ENCODE data around the gene FADS1. TPM values are rescaled to one million over a fixed set of nuclear protein-coding genes. Genes with fewer than 3 reads are reported as not detected.

Gene FADS1
- total and polyA plus RNA-seq, 2 of the 8 experiments (the other 6 are each of a cell fraction or from before 2014, with no cell fraction given): 115 to 141 TPM

DNA sequence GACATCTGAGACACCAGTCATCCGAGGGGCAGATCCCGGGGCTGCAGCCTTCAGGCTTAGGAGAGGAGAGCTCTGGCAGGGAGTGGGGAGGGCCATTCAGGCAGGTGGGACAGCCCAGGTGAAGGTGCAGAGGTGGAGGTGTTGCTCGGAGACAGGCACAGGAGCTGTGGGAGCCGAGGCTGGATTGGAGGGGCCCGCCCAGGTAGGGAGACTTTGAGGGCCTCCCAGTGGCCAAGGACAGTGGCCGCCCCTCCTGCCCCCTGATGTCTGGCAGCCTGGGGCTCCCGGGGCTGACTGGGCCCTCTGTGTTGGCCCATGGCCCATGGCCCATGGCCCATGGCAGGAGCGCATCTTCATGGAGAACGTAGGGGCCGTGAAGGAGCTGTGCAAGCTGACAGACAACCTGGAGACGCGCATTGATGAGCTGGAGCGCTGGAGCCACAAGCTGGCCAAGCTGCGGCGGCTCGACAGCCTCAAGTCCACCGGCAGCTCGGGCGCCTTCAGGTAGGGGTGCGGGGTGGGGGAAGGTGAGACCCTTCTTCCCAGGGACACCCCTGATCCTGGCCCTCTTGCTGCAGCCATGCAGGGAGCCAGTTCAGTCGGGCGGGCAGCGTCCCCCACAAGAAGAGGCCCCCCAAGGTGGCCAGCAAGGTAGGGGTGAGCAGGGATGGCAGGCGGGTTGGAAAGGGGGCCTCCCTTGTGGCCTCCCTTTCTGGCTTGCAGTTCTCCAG, 37.7 kb downstream of the FADS1 start (continued):
- TF ChIP-seq, protein P1, sequence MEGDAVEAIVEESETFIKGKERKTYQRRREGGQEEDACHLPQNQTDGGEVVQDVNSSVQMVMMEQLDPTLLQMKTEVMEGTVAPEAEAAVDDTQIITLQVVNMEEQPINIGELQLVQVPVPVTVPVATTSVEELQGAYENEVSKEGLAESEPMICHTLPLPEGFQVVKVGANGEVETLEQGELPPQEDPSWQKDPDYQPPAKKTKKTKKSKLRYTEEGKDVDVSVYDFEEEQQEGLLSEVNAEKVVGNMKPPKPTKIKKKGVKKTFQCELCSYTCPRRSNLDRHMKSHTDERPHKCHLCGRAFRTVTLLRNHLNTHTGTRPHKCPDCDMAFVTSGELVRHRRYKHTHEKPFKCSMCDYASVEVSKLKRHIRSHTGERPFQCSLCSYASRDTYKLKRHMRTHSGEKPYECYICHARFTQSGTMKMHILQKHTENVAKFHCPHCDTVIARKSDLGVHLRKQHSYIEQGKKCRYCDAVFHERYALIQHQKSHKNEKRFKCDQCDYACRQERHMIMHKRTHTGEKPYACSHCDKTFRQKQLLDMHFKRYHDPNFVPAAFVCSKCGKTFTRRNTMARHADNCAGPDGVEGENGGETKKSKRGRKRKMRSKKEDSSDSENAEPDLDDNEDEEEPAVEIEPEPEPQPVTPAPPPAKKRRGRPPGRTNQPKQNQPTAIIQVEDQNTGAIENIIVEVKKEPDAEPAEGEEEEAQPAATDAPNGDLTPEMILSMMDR (IDR thresholded peaks at IDR 0.05; ENCODE audit: control extremely low read depth in 1 of 3, insufficient read depth in 1 of 3, low read depth in 1 of 3, low read length in 3 of 3): no peak
- TF ChIP-seq KDM5A (IDR thresholded peaks at IDR 0.05; ENCODE audit: low read length): no peak
- TF ChIP-seq SP4 (IDR thresholded peaks at IDR 0.05; ENCODE audit: low read length): no peak
- TF ChIP-seq TEAD4 (IDR thresholded peaks at IDR 0.05; ENCODE audit: low read depth, low read length): no peak
- no peak for TF ChIP-seq ZNF274 (IDR thresholded peaks at IDR 0.05; ENCODE audit: borderline replicate concordance, extremely low read depth, low read length)
- TF ChIP-seq EZH2 (IDR thresholded peaks at IDR 0.05; ENCODE audit: low read depth, low read length, severe bottlenecking): no peak
